NCI-H1105 treated with DMSO at 0.1 percent for 48 hours (cell line): ENCODE data around the gene MAEA.

ENCODE experiments used
- DNase-seq: peaks from one replicate; lab custom pipeline; 2025; lab: John Stamatoyannopoulos, UW

MAEA gene

GRCh38 chr4:1249731-1250526, 39.8 kb upstream of the MAEA start:
- no peak for DNase-seq

GRCh38 chr4:1250527-1250812, 39.2 kb upstream of the MAEA start:
- DNase-seq, result no peak

- no peak for DNase-seq
Observed at GRCh38 chr4:1250921-1251772, 38.5 kb upstream of the MAEA start.

- no peak for DNase-seq
Observed at GRCh38 chr4:1251773-1252066, 38.0 kb upstream of the MAEA start.

GRCh38 chr4:1252928-1253492, 36.7 kb upstream of the MAEA start:
- no peak for DNase-seq

- DNase-seq, result no peak
Observed at GRCh38 chr4:1253831-1254230, 35.9 kb upstream of the MAEA start.

GRCh38 chr4:1255151-1255550, 34.5 kb upstream of the MAEA start:
- no peak for DNase-seq

- no peak for DNase-seq
Observed at GRCh38 chr4:1255699-1256098, 34.0 kb upstream of the MAEA start.

- no peak for DNase-seq
Observed at GRCh38 chr4:1258457-1258856, 31.2 kb upstream of the MAEA start.

- no peak for DNase-seq
Observed at GRCh38 chr4:1259966-1260365, 29.7 kb upstream of the MAEA start.

- DNase-seq, result no peak
Observed at GRCh38 chr4:1260418-1261106, 29.1 kb upstream of the MAEA start.

- DNase-seq, result no peak
Observed at GRCh38 chr4:1261107-1261928, 28.4 kb upstream of the MAEA start.

GRCh38 chr4:1264942-1265341, 24.7 kb upstream of the MAEA start:
- no peak for DNase-seq

- no peak for DNase-seq
Observed at GRCh38 chr4:1265351-1265750, 24.3 kb upstream of the MAEA start.

- no peak for DNase-seq
Observed at GRCh38 chr4:1266881-1267763, 22.6 kb upstream of the MAEA start.

GRCh38 chr4:1269209-1269608, 20.5 kb upstream of the MAEA start:
- no peak for DNase-seq

GRCh38 chr4:1271686-1272085, 18.0 kb upstream of the MAEA start:
- DNase-seq, result no peak

GRCh38 chr4:1274871-1275270, 14.8 kb upstream of the MAEA start:
- DNase-seq, result no peak

- no peak for DNase-seq
Observed at GRCh38 chr4:1276984-1277383, 12.7 kb upstream of the MAEA start.

- no peak for DNase-seq
Observed at GRCh38 chr4:1277667-1278665, 11.7 kb upstream of the MAEA start.
